GM19328 (cell line): ENCODE measurements around the gene FHOD3.
"Not testable (repeated sequence)": the region's sequence is repeated elsewhere in the genome, so short reads cannot be mapped to it uniquely, and the experiment has no call there.

ENCODE experiments used
- ATAC-seq: cut with Tn5 transposase; IDR thresholded peaks from one replicate; pipeline ENCODE4 v1.9.1; 2021; ENCODE audit warnings: mild to moderate bottlenecking, moderate library complexity; ENCODE audit not compliant: unreplicated experiment

FHOD3 gene

DNA sequence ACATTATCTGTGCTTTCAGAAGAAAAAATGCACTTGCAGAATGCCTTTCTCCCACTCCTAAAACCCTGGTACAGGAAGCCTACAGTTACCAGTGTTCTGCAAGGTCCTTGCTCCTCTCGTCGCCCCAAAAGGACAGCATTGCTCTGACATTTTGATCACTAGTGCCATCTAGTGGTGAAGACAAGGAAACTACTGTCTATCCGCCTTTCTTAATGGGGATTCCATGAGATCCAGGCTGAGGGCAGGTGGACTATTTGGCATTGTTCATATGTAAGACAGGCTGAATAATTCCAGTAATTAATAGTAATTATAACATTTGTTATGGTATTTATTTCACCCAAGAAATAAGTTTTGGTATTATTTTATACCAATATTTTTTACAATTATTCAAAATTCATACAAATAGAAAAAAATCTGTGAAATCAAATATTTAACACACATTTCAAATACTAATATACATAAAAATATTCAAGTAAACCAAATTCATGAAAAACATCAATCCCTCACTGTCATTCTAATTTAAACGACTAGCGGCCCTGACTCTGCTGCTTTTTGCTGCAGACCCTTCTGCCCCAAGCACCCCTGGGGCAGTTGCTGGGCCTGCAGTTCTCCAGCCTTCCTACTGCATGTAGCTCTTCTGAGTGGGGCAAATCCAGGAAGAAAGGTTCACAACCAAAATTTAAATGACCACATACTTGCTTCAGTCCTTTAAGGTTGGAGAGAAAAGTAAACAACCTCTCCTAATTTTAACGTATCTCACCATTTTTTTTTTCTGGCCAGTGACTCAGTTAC is 512.3 kb downstream of the FHOD3 start:
- peak; percentile 95 for ATAC-seq

DNA sequence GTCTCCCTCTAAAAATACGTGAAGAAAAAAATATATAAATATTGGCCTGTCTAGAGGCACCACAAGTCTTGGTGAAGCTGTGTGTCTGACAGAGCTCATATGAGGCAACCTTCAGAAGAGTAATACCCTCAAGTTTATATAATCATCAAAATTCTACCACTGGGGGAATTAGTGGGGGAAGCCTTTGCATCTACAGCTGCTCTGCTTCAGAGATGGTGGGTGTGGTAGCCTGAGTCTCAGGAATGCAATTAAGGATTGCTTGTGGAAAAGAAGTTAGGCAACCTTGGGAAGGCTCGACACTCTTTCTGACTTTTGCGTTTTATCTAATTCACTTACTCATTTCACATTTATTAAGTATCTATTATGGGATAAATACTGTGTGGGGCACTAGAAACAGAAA is 513.9 kb downstream of the FHOD3 start:
- no peak for ATAC-seq

DNA sequence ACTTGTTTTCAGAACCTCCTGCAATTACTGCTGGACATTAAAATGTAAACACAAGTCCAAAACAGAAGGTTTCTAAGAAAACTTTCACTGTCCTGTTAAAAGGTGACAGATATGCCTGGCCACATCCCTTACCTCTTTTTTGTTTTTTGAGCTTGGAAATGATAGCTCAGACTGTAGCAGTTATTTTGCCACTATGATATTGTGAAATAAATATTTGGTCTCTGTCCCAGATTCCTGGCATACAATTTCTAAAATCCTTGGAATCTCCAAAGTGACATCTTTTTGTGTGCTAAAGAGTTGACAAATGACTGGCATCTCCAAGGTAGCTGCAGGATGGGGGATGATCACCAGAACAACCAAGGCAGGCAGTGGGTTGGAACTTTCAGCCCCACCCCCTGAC is 514.4 kb downstream of the FHOD3 start:
- ATAC-seq, result no peak

DNA sequence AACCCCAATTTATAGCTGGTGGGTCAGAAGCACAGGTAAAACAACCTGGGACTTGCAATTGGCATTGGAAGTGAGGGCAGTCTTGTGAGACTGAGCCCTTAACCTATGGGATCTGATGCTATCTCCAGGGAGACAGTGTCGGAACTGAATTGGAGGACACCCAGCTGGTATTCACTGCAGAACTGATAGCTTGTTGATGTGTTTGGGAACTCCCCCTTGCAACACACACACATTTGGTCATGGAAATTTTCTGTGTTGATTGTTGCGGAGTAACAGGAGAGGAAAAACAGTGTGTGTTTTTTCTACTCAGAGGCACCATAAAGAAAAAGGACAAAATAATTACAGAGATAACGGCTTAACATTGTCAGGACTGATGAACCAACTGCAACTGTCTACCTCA is 515.2 kb downstream of the FHOD3 start:
- ATAC-seq, result no peak

DNA sequence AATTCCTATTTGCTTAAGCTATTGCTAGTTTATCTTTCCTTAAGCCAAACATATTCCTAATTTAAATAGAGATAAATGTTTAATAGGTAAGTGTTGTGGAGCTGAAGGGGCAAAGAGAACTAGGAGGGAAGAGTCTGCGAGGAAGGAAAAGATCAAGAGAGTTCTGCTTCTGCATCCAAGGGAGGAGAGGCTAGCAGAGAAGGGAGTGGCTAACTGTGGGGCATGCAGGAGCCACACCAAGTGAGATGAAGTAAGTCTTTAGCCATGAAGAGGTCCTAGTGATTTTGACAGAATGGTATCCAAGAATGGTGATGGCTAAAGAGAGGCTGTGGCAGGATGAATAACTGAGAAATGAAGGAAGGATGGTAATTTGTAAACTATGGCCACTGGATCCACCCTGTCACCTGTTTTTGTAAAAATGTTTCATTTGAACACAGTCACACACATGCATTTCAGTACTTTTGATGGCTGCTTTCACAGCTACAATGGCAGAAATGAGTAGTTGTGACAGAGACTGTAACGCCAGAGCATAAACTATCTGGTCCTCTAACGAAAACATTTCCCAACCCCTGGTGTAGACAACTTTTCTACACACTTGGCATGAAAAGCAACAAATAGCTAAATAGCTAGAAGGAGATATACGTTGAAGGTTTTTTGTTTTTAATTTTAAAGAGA is 515.7 kb downstream of the FHOD3 start:
- no peak for ATAC-seq

DNA sequence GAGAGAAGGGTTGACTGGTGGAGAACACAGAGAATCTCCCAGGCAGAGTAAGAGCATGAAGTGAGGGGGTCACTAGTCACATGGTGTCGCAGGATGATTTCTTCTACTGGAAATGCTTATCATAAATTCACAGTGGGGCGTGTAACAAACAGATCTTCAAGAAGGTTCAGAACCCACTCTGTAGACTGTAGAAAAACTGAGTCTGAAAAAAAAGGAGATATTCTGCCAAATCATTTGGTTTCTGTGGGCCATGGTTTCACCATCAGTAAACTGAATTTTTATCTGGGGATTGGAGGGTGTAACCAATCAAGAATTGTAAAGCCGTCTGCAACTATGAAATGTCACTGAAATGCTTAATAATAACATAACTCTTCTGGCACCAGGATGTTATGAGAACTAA is 516.3 kb downstream of the FHOD3 start:
- ATAC-seq, result no peak

DNA sequence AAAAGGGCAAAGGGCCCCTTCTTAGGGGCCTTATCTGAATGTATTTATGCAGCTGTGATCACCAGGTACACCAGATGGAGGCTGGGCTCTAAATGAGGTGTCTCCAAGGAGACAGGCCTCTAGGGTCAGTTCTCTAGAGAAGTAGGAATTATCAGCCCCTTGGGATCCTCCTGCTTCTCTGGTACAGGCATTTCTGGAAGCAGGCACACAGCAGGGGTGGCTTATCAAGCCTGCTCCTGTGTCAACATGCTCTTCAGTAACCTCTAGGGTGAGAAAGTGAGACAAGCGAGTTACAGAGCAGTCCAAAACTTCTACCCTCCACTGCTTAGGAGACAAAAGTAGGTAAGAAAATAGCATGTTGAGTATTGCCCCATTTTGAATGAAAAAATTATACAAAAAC is 517.5 kb downstream of the FHOD3 start:
- no peak for ATAC-seq

DNA sequence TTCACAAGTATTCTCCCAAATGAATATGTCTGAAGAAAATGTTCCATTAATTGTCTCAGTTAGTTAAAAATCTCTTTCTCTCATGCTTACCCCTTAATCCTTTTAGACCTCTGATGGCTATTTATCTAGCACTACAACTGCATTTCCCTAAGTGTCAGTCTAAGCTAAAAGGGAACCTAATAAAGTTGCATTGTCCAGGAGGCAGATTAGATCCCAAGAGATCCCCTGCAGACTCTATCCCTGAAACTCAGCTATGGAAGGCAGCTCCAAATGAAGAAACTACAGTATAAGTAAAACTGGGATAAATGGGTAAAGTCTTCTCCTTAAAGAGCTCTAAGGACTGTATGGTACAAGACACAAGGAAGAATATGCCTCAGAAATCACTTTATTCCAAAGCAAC is 518.6 kb downstream of the FHOD3 start:
- not testable (repeated sequence) for ATAC-seq

DNA sequence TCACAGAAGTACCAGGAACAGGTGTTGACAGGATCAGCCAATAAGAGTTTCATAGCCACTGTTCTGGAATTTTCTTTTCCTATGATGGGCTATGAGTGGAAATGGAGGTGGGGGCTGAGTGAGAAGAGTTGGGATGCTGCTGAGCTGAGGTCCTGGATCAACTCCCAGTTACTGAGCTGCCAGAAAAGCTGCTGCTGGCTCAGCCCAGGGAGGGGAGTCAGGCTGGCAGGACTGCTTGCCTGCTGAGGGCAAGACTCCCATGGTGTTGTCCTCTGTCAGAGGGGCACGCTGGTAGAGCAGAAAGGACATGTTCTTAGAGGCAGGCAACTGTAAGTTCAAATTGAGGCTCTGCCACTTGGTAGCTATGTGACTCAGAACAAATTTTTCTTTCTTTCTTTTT is 519.5 kb downstream of the FHOD3 start:
- ATAC-seq, result no peak

DNA sequence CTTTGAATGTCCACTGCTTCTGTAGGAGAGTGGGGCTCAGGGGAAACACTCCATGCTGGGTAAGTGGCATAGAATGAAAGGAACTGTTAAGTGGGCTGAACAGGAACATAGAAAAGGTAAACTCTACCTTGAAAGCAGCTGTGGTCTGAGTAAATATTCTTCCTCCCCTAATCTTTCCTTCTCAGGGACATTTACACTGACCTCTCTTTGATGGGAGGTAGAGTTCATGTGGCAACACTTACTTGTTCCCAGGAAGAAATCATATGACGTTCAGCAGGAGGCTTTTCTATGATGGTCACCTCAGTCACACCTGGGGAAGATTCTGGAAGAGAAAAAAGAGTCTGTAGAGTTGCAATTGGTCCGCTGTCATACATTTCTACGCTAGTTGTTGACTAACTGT is 521.1 kb downstream of the FHOD3 start:
- ATAC-seq, result no peak

DNA sequence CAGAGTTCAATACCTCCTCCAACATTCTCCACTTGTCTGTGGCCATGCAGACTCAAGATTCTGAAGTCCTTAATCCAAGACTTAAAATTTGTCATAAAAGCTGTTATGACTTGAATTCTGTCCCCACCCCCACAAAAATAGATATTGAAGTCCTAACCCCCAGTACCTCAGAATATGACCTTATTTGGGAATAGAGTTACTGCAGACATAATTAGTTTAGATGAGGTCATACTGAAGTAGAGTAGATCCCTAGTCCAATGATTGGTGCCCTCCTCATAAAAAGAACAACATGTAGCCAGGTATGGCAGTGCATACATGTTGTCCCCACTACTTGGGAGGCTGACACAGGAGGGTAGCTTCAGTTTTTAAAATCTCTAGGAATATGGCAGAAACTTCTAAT is 522.1 kb downstream of the FHOD3 start:
- ATAC-seq, result no peak

DNA sequence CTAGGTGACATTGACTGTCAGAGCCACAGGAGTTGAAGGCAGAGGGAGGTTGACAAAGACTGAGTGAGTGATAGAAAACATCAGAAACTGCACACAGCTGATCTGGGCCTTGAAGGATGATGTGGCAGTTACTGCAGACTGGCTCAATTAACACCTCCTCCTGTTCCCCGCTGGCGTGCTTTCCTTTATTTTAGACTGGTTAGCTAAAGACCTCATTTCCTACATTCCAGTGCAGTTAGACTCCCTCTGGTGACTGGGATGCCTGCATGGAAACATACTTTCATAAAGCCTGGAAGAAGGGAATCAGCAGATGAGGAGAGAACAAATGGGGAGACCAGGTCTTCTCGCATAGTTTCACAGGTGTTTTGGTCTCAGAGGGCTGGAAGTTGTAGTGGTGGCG is 524.2 kb downstream of the FHOD3 start:
- ATAC-seq, result no peak

DNA sequence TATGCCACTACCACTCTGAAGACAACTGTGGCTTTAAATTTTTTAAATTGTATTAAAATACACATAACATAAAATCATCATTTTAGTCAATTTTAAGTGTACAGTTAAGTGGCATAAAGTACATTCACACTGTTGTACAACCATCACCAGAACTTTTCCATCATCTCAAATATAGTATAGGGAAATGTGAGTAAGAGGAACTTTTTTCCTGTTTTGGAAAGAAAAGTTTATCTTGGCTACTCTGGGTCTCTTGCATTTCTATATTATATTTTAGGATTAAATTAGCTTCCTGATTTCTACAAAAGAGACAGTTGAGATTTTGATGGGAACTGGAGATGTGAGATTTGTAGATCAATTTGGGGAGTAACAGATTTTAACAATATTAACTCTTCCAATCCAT is 528.0 kb downstream of the FHOD3 start:
- ATAC-seq, result no peak

DNA sequence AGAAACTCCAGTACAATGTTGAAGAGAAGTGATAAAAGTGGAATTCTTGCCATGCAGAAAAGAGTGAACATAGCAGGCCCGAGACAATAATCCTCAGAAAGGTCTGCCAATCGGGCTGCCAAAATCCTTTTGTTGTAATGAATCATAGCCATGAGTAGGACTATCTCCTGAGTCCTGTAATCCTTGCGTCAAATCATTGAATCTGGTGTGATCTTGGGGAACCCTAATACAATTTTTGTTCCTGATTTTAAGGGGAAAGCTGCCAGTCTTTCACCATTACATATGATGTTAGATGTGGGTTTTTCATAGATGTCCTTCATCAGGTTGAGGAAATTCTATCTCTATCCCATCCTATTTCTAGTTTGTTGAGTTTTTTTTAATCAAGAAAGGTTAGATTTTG is 529.0 kb downstream of the FHOD3 start:
- no peak for ATAC-seq

DNA sequence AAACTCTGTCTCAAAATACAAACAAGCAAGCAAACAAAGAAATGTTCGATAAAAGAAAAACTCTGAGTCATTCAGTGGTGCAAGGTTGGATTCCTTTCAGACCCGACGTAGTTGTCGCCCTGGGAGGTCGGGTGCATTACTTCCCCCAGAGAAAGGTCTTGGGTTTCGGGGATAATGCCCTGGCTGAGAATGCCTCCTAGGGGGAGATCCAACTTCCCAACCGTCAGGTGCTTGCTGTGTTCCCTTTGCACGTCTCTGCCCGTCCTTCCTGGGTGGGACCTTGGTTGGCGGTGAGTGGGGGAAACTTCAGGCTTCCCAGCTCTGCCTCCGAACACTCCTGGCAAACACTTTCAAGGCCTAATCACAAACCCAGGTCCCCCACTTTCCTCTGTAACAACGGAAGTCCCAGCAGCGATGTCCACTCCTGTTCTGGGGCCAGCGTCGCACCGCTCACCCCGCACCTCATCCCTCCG is 530.7 kb downstream of the FHOD3 start:
- no peak for ATAC-seq

DNA sequence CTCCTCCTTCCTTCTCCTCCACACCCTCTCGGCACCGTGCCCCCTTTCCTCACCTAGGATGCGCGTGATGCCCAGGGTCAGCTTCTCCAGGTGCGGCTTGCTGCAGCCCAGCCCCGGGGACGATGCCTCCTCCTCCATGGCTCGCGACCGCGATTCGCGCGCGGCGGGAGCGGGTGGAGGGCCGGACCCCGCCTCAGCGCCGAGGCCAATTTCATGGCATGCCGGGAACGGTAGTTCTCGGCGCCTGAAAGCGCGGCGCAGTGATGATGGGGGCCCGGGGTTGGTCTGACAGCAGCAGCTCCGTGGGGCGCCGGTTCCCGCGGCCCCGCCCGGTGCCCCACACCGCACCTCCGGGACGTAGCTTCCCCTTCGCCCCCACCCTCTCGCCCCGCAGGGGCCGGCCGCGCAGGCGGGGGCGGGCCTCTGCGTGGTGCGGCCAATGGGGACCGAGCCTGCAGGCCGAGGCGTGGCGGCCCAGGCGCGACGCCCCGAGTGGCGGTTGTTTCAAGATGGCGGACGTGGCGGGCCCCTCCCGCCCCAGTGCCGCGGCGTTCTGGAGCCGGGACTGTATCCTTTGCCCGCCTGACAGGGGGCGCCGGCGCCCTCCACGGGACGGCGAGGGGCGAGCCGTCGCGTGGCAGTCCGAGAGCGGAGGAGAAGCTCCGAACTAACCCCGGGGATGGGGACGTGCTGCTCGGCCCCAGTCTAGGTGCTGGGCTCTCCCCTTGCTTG is 531.3 kb downstream of the FHOD3 start, which contains the start of the genes KIAA1328 and TPGS2:
Gene KIAA1328 (plus strand): TSS at position 498 of the 732 bp plus-strand sequence. CDS start 12 bp downstream, at position 510.
Gene TPGS2 (minus strand): TSS at position 373 of the 732 bp plus-strand sequence. CDS start 235 bp downstream, at position 138.
- ATAC-seq, result peak; percentile 94
